WTC11 (cell line): ENCODE data around the gene ETNK2. TPM values are rescaled to one million over a fixed set of nuclear protein-coding genes. Genes with fewer than 3 reads are reported as not detected.

Experiments
- ATAC-seq: fragments of 200-7000 bp; cut with Tn5 transposase; 2 replicates; pipeline ENCODE4 v1.10.0; 2021; ENCODE audit warnings: mild to moderate bottlenecking, moderate library complexity
- CTCF ChIA-PET: fragments of 300-600 bp; sonication (Branson Sonifier 250); formaldehyde crosslinking; loops from one replicate; lab custom pipeline; 2021; ENCODE audit warnings: antibody characterized with exemption; lab: Charles Lee
- POLR2A ChIA-PET: fragments of 350-600 bp; sonication (Branson Sonifier 250); formaldehyde crosslinking; loops from one replicate; lab custom pipeline; 2021; ENCODE audit warnings: antibody characterized with exemption; lab: Charles Lee
- DNase-seq: peaks from one replicate; pipeline ENCODE4 v3.0.0; 2021; ENCODE audit warnings: low spot score
- H3K27ac Mint-ChIP-seq: 2 replicates; pipeline ENCODE4 v1.8.0; 2021; ENCODE audit warnings: mixed read lengths
- H3K27me3 Mint-ChIP-seq: 2 replicates; pipeline ENCODE4 v1.8.0; 2021; ENCODE audit warnings: low read depth, mild to moderate bottlenecking, moderate library complexity, mixed read lengths
- H3K36me3 Mint-ChIP-seq: 2 replicates; pipeline ENCODE4 v1.8.0; 2021; ENCODE audit warnings: mixed read lengths
- H3K4me1 Mint-ChIP-seq: 2 replicates; pipeline ENCODE4 v1.8.0; 2022; ENCODE audit warnings: mixed read lengths
- H3K4me3 Mint-ChIP-seq: 2 replicates; pipeline ENCODE4 v1.8.0; 2021; ENCODE audit warnings: mild to moderate bottlenecking, moderate library complexity, mixed read lengths
- H3K9me3 Mint-ChIP-seq: 2 replicates; pipeline ENCODE4 v1.8.0; 2021; ENCODE audit warnings: mixed read lengths
- CBFB ChIP-seq: sonication (generic); formaldehyde crosslinking; IDR thresholded peaks from 2 replicates; pipeline ENCODE4 v1.8.1; 2022; ENCODE audit warnings: mild to moderate bottlenecking, low read depth, missing genetic modification reagents
- ESRRA ChIP-seq: sonication (generic); formaldehyde crosslinking; IDR thresholded peaks from 2 replicates; pipeline ENCODE4 v1.8.1; 2022; ENCODE audit warnings: mild to moderate bottlenecking, missing genetic modification reagents, borderline replicate concordance
- GABPB1 ChIP-seq: sonication (generic); formaldehyde crosslinking; IDR thresholded peaks from 2 replicates; pipeline ENCODE4 v1.8.1; 2023; ENCODE audit warnings: mild to moderate bottlenecking, missing genetic modification reagents
- JAZF1 ChIP-seq: fragments of 250-450 bp; sonication (Bioruptor Pico); IDR thresholded peaks from 2 replicates; pipeline ENCODE4 v1.9.0; 2021; ENCODE audit warnings: moderate library complexity, mild to moderate bottlenecking, inconsistent platforms
- KAT7 ChIP-seq: sonication (generic); formaldehyde crosslinking; IDR thresholded peaks from 2 replicates; pipeline ENCODE4 v1.8.1; 2023; ENCODE audit warnings: missing genetic modification reagents, mild to moderate bottlenecking, borderline replicate concordance
- MXD4 ChIP-seq: fragments of 250-450 bp; sonication (Bioruptor Pico); IDR thresholded peaks from 2 replicates; pipeline ENCODE4 v1.8.0; 2021; ENCODE audit warnings: mild to moderate bottlenecking, moderate library complexity, borderline replicate concordance
- NFATC4 ChIP-seq: fragments of 250-450 bp; sonication (Bioruptor Pico); IDR thresholded peaks from 2 replicates; pipeline ENCODE4 v1.9.0; 2021; ENCODE audit warnings: mild to moderate bottlenecking
- NR3C1 ChIP-seq: sonication (generic); formaldehyde crosslinking; conservative IDR thresholded peaks from 2 replicates; pipeline ENCODE4 v1.8.1; 2023; ENCODE audit warnings: low read depth, mild to moderate bottlenecking, missing genetic modification reagents
- OVOL2 ChIP-seq: fragments of 250-450 bp; sonication (Bioruptor Pico); IDR thresholded peaks from 2 replicates; pipeline ENCODE4 v1.9.0; 2021; ENCODE audit warnings: mild to moderate bottlenecking, borderline replicate concordance
- RORB ChIP-seq: fragments of 250-450 bp; sonication (Bioruptor Pico); IDR thresholded peaks from 2 replicates; pipeline ENCODE4 v1.9.0; 2021; ENCODE audit warnings: mild to moderate bottlenecking
- TEAD4 ChIP-seq: sonication (generic); formaldehyde crosslinking; IDR thresholded peaks from 2 replicates; pipeline ENCODE4 v1.8.0; 2022; ENCODE audit warnings: mild to moderate bottlenecking, missing genetic modification reagents
- ZBTB21 ChIP-seq: sonication (generic); formaldehyde crosslinking; IDR thresholded peaks from 2 replicates; pipeline ENCODE4 v1.8.1; 2023; ENCODE audit warnings: mild to moderate bottlenecking, missing genetic modification reagents, borderline replicate concordance
- ZNF219 ChIP-seq: sonication (generic); formaldehyde crosslinking; IDR thresholded peaks from 2 replicates; pipeline ENCODE4 v1.8.0; 2023; ENCODE audit warnings: missing genetic modification reagents, mild to moderate bottlenecking, borderline replicate concordance
- ZNF232 ChIP-seq: sonication (generic); formaldehyde crosslinking; IDR thresholded peaks from 2 replicates; pipeline ENCODE4 v1.8.0; 2022; ENCODE audit warnings: mild to moderate bottlenecking, missing genetic modification reagents
- ZNF396 ChIP-seq: fragments of 250-450 bp; sonication (Bioruptor Pico); IDR thresholded peaks from 2 replicates; pipeline ENCODE4 v1.8.0; 2021; ENCODE audit warnings: mild to moderate bottlenecking, moderate library complexity, borderline replicate concordance
- total RNA-seq: library from RNA; stranded (reverse); gene quantifications from 3 replicates; pipeline ENCODE4 v1.2.3, GENCODE V29; 2021
- TF ChIP-seq, protein P1 (sequence below): sonication (generic); formaldehyde crosslinking; IDR thresholded peaks from 2 replicates; pipeline ENCODE4 v1.8.1; 2022; ENCODE audit warnings: mild to moderate bottlenecking, moderate library complexity, missing genetic modification reagents
- TF ChIP-seq, protein P2 (sequence below): fragments of 250-450 bp; sonication (Bioruptor Pico); conservative IDR thresholded peaks from 2 replicates; pipeline ENCODE4 v1.9.0; 2021; ENCODE audit warnings: mild to moderate bottlenecking
- TF ChIP-seq, protein P3 (sequence below): sonication (generic); formaldehyde crosslinking; IDR thresholded peaks from 2 replicates; pipeline ENCODE4 v1.8.0; 2022; ENCODE audit warnings: mild to moderate bottlenecking, missing genetic modification reagents

The ETNK2 gene
- total RNA-seq, 1 experiment from 2014 or later: 19.7 TPM

DNA sequence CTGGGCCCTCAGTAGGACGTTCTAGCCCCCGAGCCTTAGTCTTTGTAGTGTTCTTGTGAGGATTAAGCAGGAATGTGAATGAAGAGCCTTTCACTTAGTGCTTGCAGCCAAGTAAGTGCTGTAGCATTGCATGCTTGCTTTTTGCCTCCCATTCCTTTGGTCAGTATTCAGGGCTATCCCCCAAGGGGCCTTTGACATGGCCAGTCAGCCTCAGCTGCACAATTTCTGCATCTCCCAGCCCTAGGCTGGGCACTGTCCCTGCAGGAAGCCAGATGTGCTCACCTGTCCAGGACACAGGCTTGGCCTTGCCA, 48.5 kb downstream of the ETNK2 start (continued):
- TF ChIP-seq TEAD4 (no peak), RORB (CRISPR knock-in tag) (no peak), ZBTB21 (CRISPR knock-in tag) (no peak), CBFB (no peak), ZNF396 (no peak), NFATC4 (CRISPR knock-in tag) (no peak), ZNF219 (CRISPR knock-in tag) (no peak), ESRRA (CRISPR knock-in tag) (no peak), KAT7 (CRISPR knock-in tag) (no peak), OVOL2 (no peak)
- TF ChIP-seq, protein P1, sequence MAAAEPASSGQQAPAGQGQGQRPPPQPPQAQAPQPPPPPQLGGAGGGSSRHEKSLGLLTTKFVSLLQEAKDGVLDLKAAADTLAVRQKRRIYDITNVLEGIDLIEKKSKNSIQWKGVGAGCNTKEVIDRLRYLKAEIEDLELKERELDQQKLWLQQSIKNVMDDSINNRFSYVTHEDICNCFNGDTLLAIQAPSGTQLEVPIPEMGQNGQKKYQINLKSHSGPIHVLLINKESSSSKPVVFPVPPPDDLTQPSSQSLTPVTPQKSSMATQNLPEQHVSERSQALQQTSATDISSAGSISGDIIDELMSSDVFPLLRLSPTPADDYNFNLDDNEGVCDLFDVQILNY (CRISPR knock-in tag): no peak
- TF ChIP-seq, all 79 proteins: peak for 0

DNA sequence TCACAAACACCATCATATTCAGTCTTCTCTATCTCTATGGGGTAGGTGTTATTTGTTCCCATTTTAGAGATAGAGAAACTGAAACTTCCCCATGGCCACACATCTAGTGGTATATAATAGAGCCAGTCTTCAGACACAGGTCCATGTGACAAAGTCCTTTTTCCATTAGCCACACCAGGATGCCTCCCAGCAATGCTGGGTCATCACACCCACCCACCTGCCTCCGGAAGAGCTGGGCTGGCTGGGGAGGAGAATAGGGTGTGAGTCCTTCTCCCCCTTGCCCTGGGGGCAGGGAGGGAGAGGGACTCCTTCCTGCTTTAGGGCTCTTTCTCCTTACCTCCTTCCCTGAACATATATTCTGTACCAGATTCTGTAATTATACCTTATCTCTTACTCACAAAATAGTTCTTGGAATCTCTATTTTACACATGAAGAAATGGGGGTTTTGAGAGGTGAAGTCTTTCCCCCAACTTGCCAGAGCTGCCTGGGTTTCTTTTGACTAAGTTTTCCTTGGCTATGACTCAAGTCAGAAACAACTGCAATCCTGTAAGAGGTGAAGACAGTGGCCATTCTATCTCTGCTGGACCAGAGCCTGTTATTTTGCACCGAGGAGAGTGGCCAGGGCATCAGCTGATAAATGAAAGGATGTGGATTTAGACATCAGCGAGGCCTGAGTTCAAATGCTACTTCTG, 49.0 kb downstream of the ETNK2 start:
- TF ChIP-seq, protein P2, sequence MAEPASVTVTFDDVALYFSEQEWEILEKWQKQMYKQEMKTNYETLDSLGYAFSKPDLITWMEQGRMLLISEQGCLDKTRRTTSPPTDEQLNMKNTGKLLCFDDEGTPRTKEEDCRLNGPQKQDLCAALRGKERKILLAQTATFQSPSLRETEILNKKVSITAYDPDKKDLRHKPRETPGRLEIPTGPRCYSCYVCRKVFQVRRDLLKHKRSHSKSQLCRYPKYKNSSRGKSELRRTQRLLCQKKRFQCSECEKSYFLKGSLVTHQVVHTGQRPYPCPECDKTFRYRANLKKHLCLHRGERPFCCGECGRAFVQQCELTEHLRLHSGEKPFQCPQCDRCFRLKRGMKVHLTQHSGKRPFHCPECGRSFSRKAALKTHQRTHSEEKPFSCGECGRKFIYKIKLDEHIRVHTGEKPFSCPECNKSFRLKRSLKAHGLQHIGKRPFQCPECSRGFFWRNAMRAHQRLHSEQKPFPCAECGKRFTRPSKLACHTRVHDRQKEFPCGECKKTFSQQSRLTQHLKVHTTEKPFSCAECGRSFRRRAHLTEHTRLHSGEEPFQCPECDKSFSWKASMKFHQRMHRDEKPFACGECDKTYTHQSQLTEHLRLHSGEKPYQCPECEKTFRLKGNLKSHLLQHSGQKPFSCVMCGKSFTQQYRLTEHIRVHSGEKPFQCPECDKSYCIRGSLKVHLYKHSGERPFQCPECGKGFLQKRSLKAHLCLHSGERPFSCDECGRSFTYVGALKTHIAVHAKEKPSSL (CRISPR knock-in tag): no peak
- TF ChIP-seq, protein P3, sequence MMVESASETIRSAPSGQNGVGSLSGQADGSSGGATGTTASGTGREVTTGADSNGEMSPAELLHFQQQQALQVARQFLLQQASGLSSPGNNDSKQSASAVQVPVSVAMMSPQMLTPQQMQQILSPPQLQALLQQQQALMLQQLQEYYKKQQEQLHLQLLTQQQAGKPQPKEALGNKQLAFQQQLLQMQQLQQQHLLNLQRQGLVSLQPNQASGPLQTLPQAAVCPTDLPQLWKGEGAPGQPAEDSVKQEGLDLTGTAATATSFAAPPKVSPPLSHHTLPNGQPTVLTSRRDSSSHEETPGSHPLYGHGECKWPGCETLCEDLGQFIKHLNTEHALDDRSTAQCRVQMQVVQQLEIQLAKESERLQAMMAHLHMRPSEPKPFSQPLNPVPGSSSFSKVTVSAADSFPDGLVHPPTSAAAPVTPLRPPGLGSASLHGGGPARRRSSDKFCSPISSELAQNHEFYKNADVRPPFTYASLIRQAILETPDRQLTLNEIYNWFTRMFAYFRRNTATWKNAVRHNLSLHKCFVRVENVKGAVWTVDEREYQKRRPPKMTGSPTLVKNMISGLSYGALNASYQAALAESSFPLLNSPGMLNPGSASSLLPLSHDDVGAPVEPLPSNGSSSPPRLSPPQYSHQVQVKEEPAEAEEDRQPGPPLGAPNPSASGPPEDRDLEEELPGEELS (CRISPR knock-in tag): no peak
- no peak for TF ChIP-seq MXD4
- no peak for TF ChIP-seq ZNF232 (CRISPR knock-in tag)
- TF ChIP-seq CBFB: no peak
- no peak for TF ChIP-seq NR3C1
- TF ChIP-seq, all 79 proteins: peak for 0
- Mint-ChIP-seq H3K9me3 (no peaks in the 10 kb centered on the region), H3K27me3 (no peaks in the 10 kb centered on the region), H3K27ac (peak overlapping the region; percentile 88), H3K4me1 (peaks cover 85% of the 10 kb centered on the region), H3K4me3 (no peak overlapping the region), H3K36me3 (no peaks in the 10 kb centered on the region)
- DNase-seq: no peak
- ChIA-PET CTCF (interaction anchor here (0.6 to 2.0 kb wide), 10 partner anchors 10 to 237 kb away, joined by 3 to 5 read pairs (median 4); partner anchors contain the start of gene SOX13), POLR2A (interaction anchor here (0.6 to 1.7 kb wide), 3 partner anchors 19 to 208 kb away, joined by 3 to 8 read pairs (median 5); no protein-coding TSS in a partner anchor)
- ATAC-seq: no peak; the same call in 1 of the 2 replicates

DNA sequence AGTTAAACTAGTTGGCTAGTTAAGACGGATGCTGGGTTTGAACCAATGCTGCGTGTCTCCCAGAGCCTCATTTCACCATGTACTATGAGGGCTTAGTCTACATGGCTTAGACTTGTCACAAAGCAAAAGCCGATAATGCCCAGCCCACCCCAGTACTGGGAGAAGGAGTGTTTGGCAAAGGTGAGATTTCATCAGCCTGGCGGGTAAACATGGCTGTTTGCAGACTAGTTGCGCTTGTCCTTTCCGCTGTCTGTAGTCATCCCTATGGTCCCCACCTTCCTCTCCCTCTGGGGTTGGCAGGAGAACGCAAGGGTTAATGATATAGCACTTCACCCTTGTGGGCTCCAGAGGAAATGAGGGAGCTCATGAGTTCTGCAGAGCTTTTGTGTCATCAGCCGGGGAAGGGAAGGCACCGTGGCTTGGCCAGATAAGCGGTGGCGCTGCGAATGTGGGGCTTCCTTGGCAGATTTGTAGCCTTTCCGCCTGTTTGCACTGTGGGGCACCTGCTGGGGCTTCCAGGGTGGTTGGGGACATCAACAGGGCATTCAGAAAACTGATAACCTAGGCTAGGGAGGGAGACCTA, 49.7 kb downstream of the ETNK2 start:
- ChIA-PET POLR2A (interaction anchor here (0.6 kb wide), 1 partner anchor 22 kb away, joined by 3 read pairs; no protein-coding TSS in a partner anchor), CTCF (interaction anchor here (0.7 to 2.0 kb wide), 9 partner anchors 9 to 231 kb away, joined by 3 to 5 read pairs (median 4); partner anchors contain the start of gene SOX13)
- ATAC-seq (peak; percentile 7; the same call in 1 of the 2 replicates), DNase-seq (no peak)
- Mint-ChIP-seq H3K4me1 (peaks cover 78% of the 10 kb centered on the region), H3K9me3 (no peaks in the 10 kb centered on the region), H3K36me3 (no peaks in the 10 kb centered on the region), H3K4me3 (no peak overlapping the region), H3K27ac (peak overlapping the region; percentile 88), H3K27me3 (no peaks in the 10 kb centered on the region)
- TF ChIP-seq JAZF1 (CRISPR knock-in tag) (no peak), GABPB1 (peak; percentile 99), ZBTB21 (CRISPR knock-in tag) (no peak)
